ENCODE measurements around the gene ZNF286A. TPM values are rescaled to one million over a fixed set of nuclear protein-coding genes. Genes with fewer than 3 reads are reported as not detected.
"Not testable (repeated sequence)": the region's sequence is repeated elsewhere in the genome, so short reads cannot be mapped to it uniquely, and the experiment has no call there.

Gene ZNF286A
- polyA plus RNA-seq (98.1 and 133 TPM in 2 replicates), polyA minus RNA-seq (130 and 163 TPM in 2 replicates)

GRCh38 chr17:15699413-15699924, at the start of gene ZNF286A:
ZNF286A (plus strand) TSS chr17:15699752; CDS start chr17:15700330, 578 bp downstream.
- not testable (repeated sequence) for H3K79me2 ChIP-seq (replicated peaks; ENCODE audit: insufficient read depth, low read length); H3K27me3 ChIP-seq (ENCODE audit: insufficient read depth, low read depth, low read length); H3K36me3 ChIP-seq (ENCODE audit: insufficient read depth, low read length); H3F3A ChIP-seq (ENCODE audit: insufficient read depth, low read length, poor library complexity, severe bottlenecking); H4K20me1 ChIP-seq (ENCODE audit: insufficient read depth); H3K9me3 ChIP-seq (ENCODE audit: low read length); H3K9me2 ChIP-seq (ENCODE audit: insufficient read depth, low read length)
- peak within 1 kb of the TSS; percentile 65 for H3K4me3 ChIP-seq (ENCODE audit: low read length)
- TF ChIP-seq POLR2AphosphoS5 (IDR thresholded peaks at IDR 0.05) (peak; percentile 80), TAF1 (IDR thresholded peaks at IDR 0.05; ENCODE audit: low read depth) (peak; percentile 1), CTCF (IDR thresholded peaks at IDR 0.05; ENCODE audit: poor library complexity, severe bottlenecking) (peak; percentile 24), MXI1 (conservative IDR thresholded peaks at IDR 0.05; ENCODE audit: poor library complexity, severe bottlenecking) (peak; percentile 72)
- peak within 1 kb of the TSS; percentile 68 for H3K27ac ChIP-seq (ENCODE audit: low read length)
- peak within 1 kb of the TSS; percentile 73 for H3K9ac ChIP-seq (ENCODE audit: low read length)
- peak within 1 kb of the TSS; percentile 14 for H3K4me2 ChIP-seq (ENCODE audit: low read length)
- H2AFZ ChIP-seq (ENCODE audit: low read depth, low read length): peak within 1 kb of the TSS; percentile 33

- H3K4me2 ChIP-seq (ENCODE audit: low read length): no peak overlapping the region
- no peaks in the 10 kb centered on the region for H3K27me3 ChIP-seq (ENCODE audit: insufficient read depth, low read depth, low read length)
- H3K79me2 ChIP-seq (replicated peaks; ENCODE audit: insufficient read depth, low read length): no peaks in the 10 kb centered on the region
- no peaks in the 10 kb centered on the region for H4K20me1 ChIP-seq (ENCODE audit: insufficient read depth)
- H3K4me3 ChIP-seq (ENCODE audit: low read length): peak overlapping the region; percentile 52
- no peaks in the 10 kb centered on the region for H3K36me3 ChIP-seq (ENCODE audit: insufficient read depth, low read length)
- no peaks in the 10 kb centered on the region for H3F3A ChIP-seq (ENCODE audit: insufficient read depth, low read length, poor library complexity, severe bottlenecking)
- H3K9me3 ChIP-seq (ENCODE audit: low read length): no peaks in the 10 kb centered on the region
- no peaks in the 10 kb centered on the region for H3K9me2 ChIP-seq (ENCODE audit: insufficient read depth, low read length)
- no peak overlapping the region for H2AFZ ChIP-seq (ENCODE audit: low read depth, low read length)
- TF ChIP-seq SMC3 (conservative IDR thresholded peaks at IDR 0.05; ENCODE audit: poor library complexity) (no peak), MXI1 (conservative IDR thresholded peaks at IDR 0.05; ENCODE audit: poor library complexity, severe bottlenecking) (no peak), EZH2 (IDR thresholded peaks at IDR 0.05; ENCODE audit: borderline replicate concordance, insufficient read depth, low read length, poor library complexity, severe bottlenecking) (no peak), TAF1 (IDR thresholded peaks at IDR 0.05; ENCODE audit: low read depth) (no peak), EP300 (conservative IDR thresholded peaks at IDR 0.05; ENCODE audit: poor library complexity, severe bottlenecking) (no peak), POLR2AphosphoS5 (IDR thresholded peaks at IDR 0.05) (no peak), REST (IDR thresholded peaks at IDR 0.05; ENCODE audit: borderline replicate concordance) (no peak), CTCF (IDR thresholded peaks at IDR 0.05; ENCODE audit: poor library complexity, severe bottlenecking) (no peak), RAD21 (conservative IDR thresholded peaks at IDR 0.05) (no peak)
- H3K9ac ChIP-seq (ENCODE audit: low read length): no peak overlapping the region
- no peak overlapping the region for H3K27ac ChIP-seq (ENCODE audit: low read length)
These were observed 49.6 kb upstream of the ZNF286A start for GRCh38 chr17:15649861-15650421.
